HG03025 (cell line): ENCODE measurements around the gene HTR2A.
A peak's percentile ranks its signal among the peaks of the same experiment; 100 is the strongest.
"Not testable (repeated sequence)": the region's sequence is repeated elsewhere in the genome, so short reads cannot be mapped to it uniquely, and the experiment has no call there.

ENCODE experiments used
- ATAC-seq: cut with Tn5 transposase; IDR thresholded peaks from one replicate; pipeline ENCODE4 v1.9.1; 2021; ENCODE audit warnings: mild to moderate bottlenecking, moderate library complexity; ENCODE audit not compliant: unreplicated experiment, low FRiP score

Gene HTR2A

GRCh38 chr13:46817095-46817494 is 79.8 kb downstream of the HTR2A start:
- no peak for ATAC-seq

DNA sequence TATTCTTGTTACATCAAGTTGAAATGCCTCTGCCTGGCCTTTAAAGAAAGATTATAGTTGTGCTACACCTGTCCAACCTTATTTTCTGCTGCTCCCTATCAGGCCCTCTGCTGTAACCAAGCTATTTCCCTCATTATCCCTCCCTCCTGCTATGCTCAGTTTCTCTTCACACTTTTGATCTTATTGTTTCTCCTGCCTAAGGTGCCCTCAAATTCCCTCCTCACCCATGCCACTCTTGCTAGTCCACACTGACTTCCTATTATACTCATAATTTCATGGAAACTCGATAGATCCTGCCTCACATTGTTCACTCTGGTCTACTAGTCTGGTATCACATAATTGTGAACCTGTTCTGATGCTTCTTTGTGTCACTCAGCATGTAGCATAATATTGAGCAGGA is 80.5 kb downstream of the HTR2A start:
- ATAC-seq, result no peak

GRCh38 chr13:46812301-46812797 is 84.5 kb downstream of the HTR2A start:
- no peak for ATAC-seq

GRCh38 chr13:46810440-46810839 is 86.4 kb downstream of the HTR2A start:
- no peak for ATAC-seq

- not testable (repeated sequence) for ATAC-seq
These were observed 91.9 kb downstream of the HTR2A start for GRCh38 chr13:46804921-46805320.

DNA sequence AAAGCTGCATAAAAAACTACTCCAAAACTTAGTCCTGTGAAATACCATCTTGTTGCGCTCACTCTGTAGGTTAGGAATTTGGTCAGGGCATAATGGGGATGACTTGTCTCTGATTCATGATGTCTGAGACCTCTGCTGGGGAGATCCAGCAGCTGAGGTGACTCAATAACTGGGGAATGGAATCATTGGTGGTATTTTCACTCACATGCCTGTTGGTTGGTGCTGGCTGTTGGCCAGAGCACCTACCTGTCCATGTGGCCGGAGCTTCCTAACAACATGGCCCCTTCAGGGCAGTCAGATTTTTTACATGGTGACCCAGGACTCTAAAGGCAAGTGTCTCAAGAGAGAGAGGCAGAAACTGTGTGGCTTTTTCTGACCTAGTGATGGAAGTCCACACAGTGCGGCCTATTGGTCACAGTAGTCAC is 92.5 kb downstream of the HTR2A start:
- no peak for ATAC-seq

- ATAC-seq, result no peak
These were observed 93.3 kb downstream of the HTR2A start for GRCh38 chr13:46803586-46803985.

DNA sequence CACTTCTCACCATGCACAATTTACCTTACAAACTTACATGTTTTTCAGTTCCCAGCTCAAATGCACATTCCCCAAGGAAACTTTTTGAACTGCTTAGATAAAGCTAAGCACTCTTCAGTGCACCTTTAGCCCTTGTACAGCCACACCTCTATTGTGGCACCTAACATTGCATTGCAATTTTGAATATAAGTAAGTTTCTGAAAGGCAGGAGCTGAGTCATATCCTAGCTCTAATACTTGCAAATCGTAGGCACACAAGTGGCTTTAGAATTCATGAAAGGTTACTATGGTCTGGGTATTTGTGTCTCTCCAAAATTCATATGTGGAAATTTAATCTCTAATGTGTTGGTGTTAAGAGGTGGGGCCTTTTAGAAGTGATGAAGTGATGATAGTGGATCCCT is 95.0 kb downstream of the HTR2A start:
- ATAC-seq, result no peak

DNA sequence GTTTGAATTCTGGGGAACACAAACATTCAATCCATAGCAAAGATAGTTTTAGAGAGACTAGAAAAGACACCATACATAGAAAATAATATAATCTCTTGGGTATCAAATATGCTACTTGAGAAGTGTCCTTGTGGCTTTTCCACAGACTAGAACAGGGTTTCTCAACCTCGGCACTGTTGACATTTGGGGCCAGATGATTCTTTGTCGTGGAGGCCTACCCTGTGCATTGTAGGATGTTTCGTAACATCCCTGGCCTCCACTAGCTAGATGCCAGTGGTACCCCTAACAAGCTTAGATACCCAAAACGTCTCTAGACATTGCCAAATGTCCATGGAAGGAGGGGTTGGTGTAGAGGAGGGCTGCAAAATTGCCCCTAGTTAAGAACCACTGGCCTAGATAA is 97.7 kb downstream of the HTR2A start:
- ATAC-seq, result no peak

- ATAC-seq, result no peak
These were observed 99.2 kb downstream of the HTR2A start for GRCh38 chr13:46797501-46798237.

DNA sequence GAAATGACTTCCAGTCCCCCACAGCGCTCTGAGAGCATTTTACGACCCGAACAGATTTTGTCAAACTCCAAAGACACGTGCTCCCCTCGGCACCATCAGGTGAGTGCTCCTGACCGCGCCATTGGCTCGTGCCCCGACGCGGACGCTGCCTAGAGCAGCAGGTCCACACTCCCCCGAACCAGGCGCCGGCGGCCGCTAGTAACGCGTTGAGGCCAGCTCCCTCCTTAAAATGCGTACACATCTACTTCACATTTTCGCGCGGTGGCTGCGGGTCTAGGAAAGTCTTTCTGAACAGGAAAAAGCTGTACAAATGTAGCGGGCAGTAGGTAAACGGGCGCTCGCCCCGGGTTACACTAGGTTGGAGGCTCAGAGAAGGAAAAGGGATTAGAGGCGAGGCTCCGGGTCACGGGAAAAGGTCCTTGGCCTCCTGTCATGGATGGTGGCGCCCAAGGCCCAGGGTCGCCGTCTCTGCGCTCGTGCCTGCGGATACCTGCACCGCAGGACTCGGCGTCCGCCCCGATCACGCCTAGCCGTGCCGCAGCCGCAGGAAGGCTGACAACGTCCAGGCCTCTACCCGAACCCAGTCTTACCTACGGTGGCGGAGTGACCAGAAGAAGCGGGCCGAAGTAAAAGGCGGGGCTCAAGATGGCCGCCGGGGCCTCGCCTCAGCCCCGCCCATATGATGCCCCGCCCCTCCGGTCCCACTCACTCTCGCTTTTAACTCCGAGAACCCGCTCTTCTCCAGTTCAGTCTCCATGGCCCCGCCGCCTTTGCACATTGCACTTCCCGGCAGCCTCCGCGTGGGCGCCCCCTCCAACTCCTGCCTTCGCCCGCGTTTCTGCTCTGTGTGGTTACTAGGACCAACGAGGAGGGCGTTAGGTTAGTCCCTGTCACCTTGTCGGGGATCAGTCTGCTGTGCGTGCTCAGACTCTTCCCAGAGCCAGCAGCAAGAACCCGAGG is 100.1 kb downstream of the HTR2A start, which contains the start of gene ESD:
TSS of gene ESD (minus strand) at position 647 of the 960 bp plus-strand sequence. CDS start 5,748 bp downstream, outside the sequence.
- ATAC-seq, result peak; percentile 91

DNA sequence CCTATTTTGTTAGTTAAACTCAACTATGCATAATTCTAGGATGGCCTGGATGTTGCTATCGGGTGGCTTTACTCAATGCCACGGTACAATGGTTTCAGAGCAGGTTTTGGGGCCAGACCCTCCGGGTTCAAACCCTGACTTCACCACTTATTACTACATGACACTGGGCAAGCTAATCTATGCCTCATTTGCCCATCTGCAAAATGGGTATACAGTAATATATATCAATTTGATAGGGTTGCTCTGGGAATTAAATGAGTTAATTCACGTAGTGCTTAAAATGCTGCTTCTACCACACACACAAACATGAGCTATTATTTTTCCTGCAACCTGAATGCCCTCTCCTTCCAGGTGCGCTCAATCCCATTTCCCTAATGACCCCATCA is 100.7 kb downstream of the HTR2A start:
- ATAC-seq, result no peak

- ATAC-seq, result no peak
These were observed 101.5 kb downstream of the HTR2A start for GRCh38 chr13:46795321-46795720.

DNA sequence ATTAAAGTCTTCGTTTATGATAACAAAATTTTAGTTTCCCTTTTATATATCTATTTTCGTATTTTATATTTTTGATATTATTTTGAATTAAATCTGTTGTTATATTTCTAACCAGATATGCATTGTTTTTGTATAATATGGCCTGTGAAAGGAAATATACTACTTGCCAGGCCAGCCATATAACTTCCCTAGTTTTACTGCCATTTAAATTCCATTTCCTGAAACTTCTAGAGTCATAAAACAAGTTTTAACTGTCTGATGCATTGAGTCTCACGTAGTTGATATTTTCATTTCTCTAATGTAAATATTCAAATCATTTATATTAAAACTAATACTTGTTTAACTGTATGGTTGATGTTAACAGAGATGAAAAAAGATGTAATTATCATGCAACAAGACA is 113.3 kb downstream of the HTR2A start:
- no peak for ATAC-seq

DNA sequence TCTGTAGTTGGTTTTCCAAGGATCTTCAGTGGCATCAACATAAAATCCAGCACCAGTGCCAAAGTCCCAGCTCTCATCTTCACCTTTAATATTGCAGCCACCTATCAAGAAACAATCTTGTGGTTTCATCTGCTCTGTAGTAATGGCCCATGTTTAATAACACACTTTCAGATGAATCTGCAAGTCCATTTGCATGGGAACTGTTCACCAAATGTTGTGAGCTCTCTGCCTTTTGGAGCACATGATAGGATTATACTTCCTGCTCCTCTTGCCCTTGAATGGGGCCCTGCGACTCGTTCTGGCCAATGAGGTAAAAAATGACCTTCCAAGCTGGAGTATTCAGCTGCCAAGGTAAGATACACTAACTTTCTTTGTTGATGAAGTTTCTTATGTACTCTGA is 114.2 kb downstream of the HTR2A start:
- no peak for ATAC-seq

DNA sequence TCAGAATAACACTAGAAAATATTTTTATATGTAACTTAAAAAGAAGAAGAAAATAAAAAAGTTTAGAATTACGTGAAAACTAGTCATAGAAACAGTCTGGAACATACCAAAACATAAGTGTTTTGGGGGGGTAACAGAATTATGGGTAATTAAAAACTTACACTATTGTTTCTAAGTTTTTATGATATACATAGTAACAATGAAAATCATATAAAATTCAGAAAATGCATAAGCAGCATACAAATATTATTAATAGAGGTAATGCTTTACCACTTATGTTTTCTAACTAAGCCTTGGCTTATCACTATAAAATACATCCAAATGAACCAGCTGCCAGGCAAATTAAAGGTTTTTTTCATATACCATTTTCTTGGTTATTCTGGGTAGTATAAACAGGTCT is 114.8 kb downstream of the HTR2A start:
- no peak for ATAC-seq
